ENCODE measurements around the gene TBCC. TPM values are rescaled to one million over a fixed set of nuclear protein-coding genes. Genes with fewer than 3 reads are reported as not detected.

Gene TBCC
- total RNA-seq, 1 donor from 2014 or later = 40.1 TPM

- Histone ChIP-seq H3K9me3 (ENCODE audit: low read depth) (no peaks in the 10 kb centered on the region), H4K20me1 (ENCODE audit: low read depth) (peaks cover 31% of the 10 kb centered on the region), H3F3A (ENCODE audit: low read depth) (peaks cover 31% of the 10 kb centered on the region), H3K4me2 (no peak overlapping the region), H3K9ac (no peak overlapping the region), H3K36me3 (no peaks in the 10 kb centered on the region), H3K4me1 (peaks cover 24% of the 10 kb centered on the region), H3K4me3 (no peak overlapping the region), H3K27ac (no peak overlapping the region), H3K27me3 (no peaks in the 10 kb centered on the region), H3K79me2 (ENCODE audit: low read depth) (no peaks in the 10 kb centered on the region), H2AFZ (replicated peaks) (no peak overlapping the region)
- Mint-ChIP-seq H3K4me1 (peaks cover 38% of the 10 kb centered on the region), H3K27ac (no peak overlapping the region), H3K36me3 (peaks cover 2% of the 10 kb centered on the region), H3K4me3 (no peak overlapping the region), H3K27me3 (ENCODE audit: insufficient read depth, low read depth) (peaks cover 3% of the 10 kb centered on the region), H3K9me3 (no peaks in the 10 kb centered on the region)
- DNase-seq (ENCODE audit: low spot score) = no peak
- TF ChIP-seq CTCF (IDR thresholded peaks at IDR 0.05) = no peak
- TF ChIP-seq EZH2phosphoT487 (IDR thresholded peaks at IDR 0.05) = no peak
- TF ChIP-seq EZH2 (IDR thresholded peaks at IDR 0.05) = no peak
Observed at GRCh38 chr6:42758756-42759430, 13.0 kb upstream of the TBCC start.

- Mint-ChIP-seq H3K4me3 (no peak overlapping the region), H3K27ac (no peak overlapping the region), H3K36me3 (peaks cover 4% of the 10 kb centered on the region), H3K4me1 (peaks cover 38% of the 10 kb centered on the region), H3K9me3 (no peaks in the 10 kb centered on the region), H3K27me3 (ENCODE audit: insufficient read depth, low read depth) (peaks cover 3% of the 10 kb centered on the region)
- Histone ChIP-seq H3K4me1 (peaks cover 24% of the 10 kb centered on the region), H3K27ac (no peak overlapping the region), H3K9ac (no peak overlapping the region), H3K36me3 (no peaks in the 10 kb centered on the region), H4K20me1 (ENCODE audit: low read depth) (peaks cover 31% of the 10 kb centered on the region), H3F3A (ENCODE audit: low read depth) (peaks cover 31% of the 10 kb centered on the region), H3K27me3 (no peaks in the 10 kb centered on the region), H3K4me3 (no peak overlapping the region), H3K9me3 (ENCODE audit: low read depth) (no peaks in the 10 kb centered on the region), H2AFZ (replicated peaks) (no peak overlapping the region), H3K4me2 (peak overlapping the region; percentile 48), H3K79me2 (ENCODE audit: low read depth) (no peaks in the 10 kb centered on the region)
- TF ChIP-seq EZH2 (IDR thresholded peaks at IDR 0.05) = no peak
- no peak for TF ChIP-seq EZH2phosphoT487 (IDR thresholded peaks at IDR 0.05)
- no peak for TF ChIP-seq CTCF (IDR thresholded peaks at IDR 0.05)
- peak; percentile 31 for DNase-seq (ENCODE audit: low spot score)
Observed at GRCh38 chr6:42756722-42757121, 10.8 kb upstream of the TBCC start.

- Mint-ChIP-seq H3K9me3 (no peaks in the 10 kb centered on the region), H3K4me3 (no peak overlapping the region), H3K27me3 (ENCODE audit: insufficient read depth, low read depth) (peaks cover 2% of the 10 kb centered on the region), H3K36me3 (peaks cover 4% of the 10 kb centered on the region), H3K4me1 (peaks cover 38% of the 10 kb centered on the region), H3K27ac (no peak overlapping the region)
- no peaks in the 10 kb centered on the region for H3K9me3 ChIP-seq (ENCODE audit: low read depth)
- H3K9ac ChIP-seq = no peak overlapping the region
- H3K27ac ChIP-seq = no peak overlapping the region
- DNase-seq (ENCODE audit: low spot score) = no peak
- no peak for TF ChIP-seq CTCF (IDR thresholded peaks at IDR 0.05)
- TF ChIP-seq EZH2 (IDR thresholded peaks at IDR 0.05) = no peak
- no peak for TF ChIP-seq EZH2phosphoT487 (IDR thresholded peaks at IDR 0.05)
- no peak overlapping the region for H3K4me2 ChIP-seq
- no peaks in the 10 kb centered on the region for H3K36me3 ChIP-seq
- peaks cover 31% of the 10 kb centered on the region for H3F3A ChIP-seq (ENCODE audit: low read depth)
- H2AFZ ChIP-seq (replicated peaks) = no peak overlapping the region
- peaks cover 30% of the 10 kb centered on the region for H4K20me1 ChIP-seq (ENCODE audit: low read depth)
- no peaks in the 10 kb centered on the region for H3K27me3 ChIP-seq
- no peaks in the 10 kb centered on the region for H3K79me2 ChIP-seq (ENCODE audit: low read depth)
- H3K4me3 ChIP-seq = no peak overlapping the region
- peaks cover 24% of the 10 kb centered on the region for H3K4me1 ChIP-seq
Observed at GRCh38 chr6:42754759-42755158, 8.9 kb upstream of the TBCC start.
